Nephron (organoid): Measurements from ENCODE around the gene ZNF775.

Experiments used
- H3K27ac Mint-ChIP-seq, 3 experiments: 2 replicates each; pipeline ENCODE4 v1.8.0; 2020; ENCODE audit warnings: mixed read lengths in 3 of 3, mild to moderate bottlenecking in 2 of 3, moderate library complexity in 1 of 3
- H3K27me3 Mint-ChIP-seq: 2 replicates; pipeline ENCODE4 v1.8.0; 2021; ENCODE audit warnings: low read depth, mild to moderate bottlenecking, moderate library complexity, mixed read lengths
- H3K36me3 Mint-ChIP-seq: 2 replicates; pipeline ENCODE4 v1.8.0; 2020; ENCODE audit warnings: low read depth, mixed read lengths
- H3K4me1 Mint-ChIP-seq: 2 replicates; pipeline ENCODE4 v1.8.0; 2020; ENCODE audit warnings: mixed read lengths
- H3K4me3 Mint-ChIP-seq, 3 experiments: 2 replicates each; pipeline ENCODE4 v1.8.0; 2020; ENCODE audit warnings: mild to moderate bottlenecking in 3 of 3, mixed read lengths in 3 of 3, moderate library complexity in 2 of 3
- H3K9me3 Mint-ChIP-seq: 2 replicates; pipeline ENCODE4 v1.8.0; 2020; ENCODE audit warnings: mixed read lengths
- TF ChIP-seq, protein P1 (sequence below), 3 experiments: fragments of 200-600 bp; sonication (generic); IDR thresholded peaks; one replicate each; pipeline ENCODE4 v1.5.0; 2021; ENCODE audit warnings: antibody characterized with exemption in 3 of 3; ENCODE audit not compliant: unreplicated experiment in 3 of 3

The ZNF775 gene

DNA sequence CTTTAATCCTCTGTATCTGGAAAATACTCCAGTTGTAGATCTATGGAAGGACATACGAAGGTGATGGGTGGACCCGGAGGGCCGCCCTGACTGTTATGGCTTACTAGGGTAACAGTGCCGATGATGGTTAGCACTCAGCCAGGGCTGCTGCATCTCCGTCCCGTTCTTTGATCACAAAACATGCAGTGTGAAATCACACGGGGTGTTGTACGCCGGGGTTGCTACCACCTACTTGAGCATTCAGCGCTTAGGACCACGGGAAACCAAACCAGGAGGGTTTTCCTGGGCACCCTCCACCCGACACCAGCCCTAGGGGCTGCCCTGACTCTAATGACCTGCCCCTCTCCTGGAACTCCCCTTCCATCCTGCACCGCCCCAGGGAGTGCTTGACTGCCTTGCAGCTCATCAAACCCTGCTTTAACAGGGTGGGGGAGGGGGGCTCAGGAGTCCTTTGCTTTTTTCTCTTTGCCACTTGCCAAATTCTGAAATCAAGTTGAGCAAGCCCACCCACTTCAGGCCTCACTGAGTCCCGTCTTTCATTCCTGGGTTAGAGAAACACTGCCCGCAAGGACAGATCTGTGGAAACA lies 20.4 kb downstream of the ZNF775 start:
- Mint-ChIP-seq H3K27me3 (no peaks in the 10 kb centered on the region), H3K4me3 (no peak overlapping the region), H3K27ac (peak overlapping the region in 1 of 3 experiments; percentile 71), H3K4me1 (peaks cover 42% of the 10 kb centered on the region), H3K9me3 (no peaks in the 10 kb centered on the region), H3K36me3 (peaks cover 25% of the 10 kb centered on the region)
- TF ChIP-seq, protein P1, sequence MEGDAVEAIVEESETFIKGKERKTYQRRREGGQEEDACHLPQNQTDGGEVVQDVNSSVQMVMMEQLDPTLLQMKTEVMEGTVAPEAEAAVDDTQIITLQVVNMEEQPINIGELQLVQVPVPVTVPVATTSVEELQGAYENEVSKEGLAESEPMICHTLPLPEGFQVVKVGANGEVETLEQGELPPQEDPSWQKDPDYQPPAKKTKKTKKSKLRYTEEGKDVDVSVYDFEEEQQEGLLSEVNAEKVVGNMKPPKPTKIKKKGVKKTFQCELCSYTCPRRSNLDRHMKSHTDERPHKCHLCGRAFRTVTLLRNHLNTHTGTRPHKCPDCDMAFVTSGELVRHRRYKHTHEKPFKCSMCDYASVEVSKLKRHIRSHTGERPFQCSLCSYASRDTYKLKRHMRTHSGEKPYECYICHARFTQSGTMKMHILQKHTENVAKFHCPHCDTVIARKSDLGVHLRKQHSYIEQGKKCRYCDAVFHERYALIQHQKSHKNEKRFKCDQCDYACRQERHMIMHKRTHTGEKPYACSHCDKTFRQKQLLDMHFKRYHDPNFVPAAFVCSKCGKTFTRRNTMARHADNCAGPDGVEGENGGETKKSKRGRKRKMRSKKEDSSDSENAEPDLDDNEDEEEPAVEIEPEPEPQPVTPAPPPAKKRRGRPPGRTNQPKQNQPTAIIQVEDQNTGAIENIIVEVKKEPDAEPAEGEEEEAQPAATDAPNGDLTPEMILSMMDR (IDR thresholded peaks at IDR 0.05; ENCODE audit: unreplicated experiment in 3 of 3): no peak

DNA sequence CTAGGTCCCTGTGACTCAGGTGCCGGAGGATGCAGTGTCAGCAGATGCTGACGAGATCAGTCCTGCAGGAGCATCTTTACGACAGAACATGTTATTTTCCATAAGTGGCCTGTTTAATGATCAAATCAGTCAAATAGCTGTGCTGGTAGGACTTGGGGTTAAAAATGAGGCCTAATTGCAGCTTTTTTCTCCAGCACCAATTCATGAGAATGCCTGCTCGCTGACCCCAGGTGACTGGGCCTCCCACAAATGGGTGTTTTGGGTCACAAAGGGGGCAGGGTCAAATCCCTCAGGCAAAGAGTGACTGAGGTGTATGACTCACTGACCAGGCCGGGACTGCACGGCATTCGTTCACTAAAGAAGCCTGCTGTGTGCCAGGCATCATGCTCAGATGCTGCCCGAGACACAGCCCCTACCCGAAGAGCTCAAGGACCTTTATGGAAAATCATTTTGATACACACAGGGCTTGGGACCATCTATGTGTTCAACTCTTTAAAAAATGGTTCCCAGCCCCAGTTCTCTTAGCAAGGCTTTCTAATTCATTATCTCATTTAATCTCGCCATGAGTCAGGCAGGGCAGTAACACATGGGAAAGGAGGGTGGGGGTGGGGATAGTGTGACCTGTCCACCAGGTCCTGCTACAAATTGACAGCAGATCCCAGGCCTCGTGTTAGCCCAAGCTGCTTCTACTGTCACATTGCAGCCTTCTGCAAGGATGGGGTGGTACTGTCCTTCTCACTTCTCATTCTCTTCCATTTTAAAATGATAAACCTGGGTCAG lies 21.1 kb downstream of the ZNF775 start:
- Mint-ChIP-seq H3K4me3 (no peak overlapping the region), H3K36me3 (peaks cover 25% of the 10 kb centered on the region), H3K9me3 (no peaks in the 10 kb centered on the region), H3K27me3 (no peaks in the 10 kb centered on the region), H3K4me1 (peaks cover 45% of the 10 kb centered on the region), H3K27ac (peak overlapping the region; percentile 71 to 91 (median 82))
- TF ChIP-seq, protein P1 (IDR thresholded peaks at IDR 0.05; ENCODE audit: unreplicated experiment in 3 of 3): no peak

DNA sequence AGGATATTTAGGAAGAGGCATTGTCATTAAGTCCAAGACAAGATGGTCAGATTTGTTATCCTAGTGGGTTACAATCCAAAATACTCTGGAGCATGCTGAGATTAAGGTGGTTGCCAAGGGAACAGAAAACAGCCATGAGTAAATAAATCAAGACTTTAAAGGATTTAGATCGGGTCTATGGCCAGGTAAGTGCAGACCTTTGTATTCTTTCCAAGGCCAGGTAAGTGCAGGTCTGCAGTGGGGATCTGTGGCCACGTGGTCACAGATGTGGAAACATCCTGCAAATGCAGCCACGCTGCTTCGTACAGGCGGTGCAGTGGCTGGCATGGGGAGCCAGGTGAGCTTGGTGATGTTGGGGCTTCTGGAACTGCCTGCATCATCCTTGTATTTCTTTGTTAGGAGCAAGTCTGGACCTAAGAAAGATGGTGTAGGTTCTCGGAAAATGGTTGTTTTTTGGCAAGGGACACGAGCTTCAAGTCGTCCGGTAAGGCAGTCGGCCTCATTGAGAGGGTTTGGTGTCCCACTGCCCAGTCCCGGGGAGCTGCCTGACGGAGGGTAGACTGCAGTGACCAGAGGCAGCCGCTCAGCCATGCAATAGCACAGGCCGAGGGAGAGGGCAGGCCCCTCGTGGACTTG lies 21.8 kb downstream of the ZNF775 start:
- TF ChIP-seq, protein P1 (IDR thresholded peaks at IDR 0.05; ENCODE audit: unreplicated experiment in 3 of 3): no peak
- Mint-ChIP-seq H3K36me3 (peaks cover 20% of the 10 kb centered on the region), H3K4me1 (peaks cover 51% of the 10 kb centered on the region), H3K9me3 (no peaks in the 10 kb centered on the region), H3K27ac (peak overlapping the region; percentile 71 to 91 (median 82)), H3K27me3 (no peaks in the 10 kb centered on the region), H3K4me3 (peak overlapping the region; percentile 1 to 40 (median 2))

GRCh38 chr7:150401424-150401790 lies 22.3 kb downstream of the ZNF775 start:
- Mint-ChIP-seq H3K36me3 (peaks cover 15% of the 10 kb centered on the region), H3K4me3 (peak overlapping the region; percentile 1 to 40 (median 2)), H3K9me3 (no peaks in the 10 kb centered on the region), H3K4me1 (peaks cover 56% of the 10 kb centered on the region), H3K27me3 (no peaks in the 10 kb centered on the region), H3K27ac (peak overlapping the region; percentile 65 to 91 (median 71))
- TF ChIP-seq, protein P1 (IDR thresholded peaks at IDR 0.05; ENCODE audit: unreplicated experiment in 3 of 3): no peak

GRCh38 chr7:150401861-150402631 lies 22.9 kb downstream of the ZNF775 start:
- Mint-ChIP-seq H3K36me3 (peaks cover 16% of the 10 kb centered on the region), H3K4me3 (peak overlapping the region; percentile 67 to 76 (median 67)), H3K4me1 (peaks cover 59% of the 10 kb centered on the region), H3K27ac (peak overlapping the region; percentile 91 to 99 (median 97)), H3K27me3 (no peaks in the 10 kb centered on the region), H3K9me3 (no peaks in the 10 kb centered on the region)
- TF ChIP-seq, protein P1 (IDR thresholded peaks at IDR 0.05; ENCODE audit: unreplicated experiment in 3 of 3): no peak
